ENCODE results near the gene SMAD2. TPM values are rescaled to one million over a fixed set of nuclear protein-coding genes. Genes with fewer than 3 reads are reported as not detected.

Gene SMAD2
- total RNA-seq, 1 experiment from 2014 or later = 121 TPM

GRCh38 chr18:47773931-47774330 lies 156.5 kb downstream of the SMAD2 start:
- WGBS (ENCODE audit: extremely low coverage, insufficient read length, low lambda C conversion rate) = no CpG with 5 or more reads among the region's 2 CpGs
- Histone ChIP-seq H4K5ac (ENCODE audit: insufficient read length, low read depth, low read length) (no peak overlapping the region), H3T11ph (ENCODE audit: low read length) (no peak overlapping the region), H2BK20ac (ENCODE audit: low read depth, low read length, poor library complexity, severe bottlenecking) (no peak overlapping the region), H3K9me3 (ENCODE audit: control insufficient read depth, low read depth, low read length) (no peaks in the 10 kb centered on the region), H2BK5ac (ENCODE audit: insufficient read length, low read length) (no peak overlapping the region), H3K27me3 (ENCODE audit: insufficient read depth, low read length) (no peaks in the 10 kb centered on the region), H3K4me2 (ENCODE audit: insufficient read depth, insufficient read length, low read length) (no peak overlapping the region), H3K4me1 (ENCODE audit: insufficient read depth, low read length) (no peaks in the 10 kb centered on the region), H3K56ac (ENCODE audit: insufficient read length, low read depth, low read length) (no peak overlapping the region), H2BK120ac (ENCODE audit: low read depth, low read length, poor library complexity, severe bottlenecking) (no peak overlapping the region), H2BK12ac (ENCODE audit: insufficient read length, low read depth, low read length) (no peak overlapping the region), H3K4ac (ENCODE audit: low read depth, low read length) (no peak overlapping the region), H3K23ac (ENCODE audit: insufficient read length, low read depth, low read length) (no peak overlapping the region), H2AFZ (ENCODE audit: low read length) (no peak overlapping the region), H2BK15ac (ENCODE audit: low read depth, low read length) (no peak overlapping the region), H2AK5ac (ENCODE audit: insufficient read length, low read length) (no peak overlapping the region), H3K14ac (ENCODE audit: insufficient read depth, low read length) (no peak overlapping the region), H3K27ac (ENCODE audit: insufficient read length, low read depth, low read length) (no peak overlapping the region), H3K23me2 (ENCODE audit: insufficient read length, low read depth, low read length, poor library complexity, severe bottlenecking) (no peaks in the 10 kb centered on the region), H3K18ac (ENCODE audit: insufficient read length, low read depth, low read length) (no peak overlapping the region), H3K79me1 (ENCODE audit: insufficient read depth, low read depth, low read length, poor library complexity, severe bottlenecking) (no peaks in the 10 kb centered on the region), H3K79me2 (ENCODE audit: insufficient read depth, low read length) (no peaks in the 10 kb centered on the region), H3K9ac (ENCODE audit: extremely low read depth, insufficient read length, low read length) (no peak overlapping the region), H4K8ac (replicated peaks; ENCODE audit: insufficient read length, low read depth, low read length) (no peak overlapping the region), H4K20me1 (ENCODE audit: control insufficient read depth, insufficient read depth, insufficient read length) (no peaks in the 10 kb centered on the region), H4K91ac (ENCODE audit: insufficient read length, low read depth, low read length) (no peak overlapping the region)
- DNase-seq = no peak
- no peaks in the 10 kb centered on the region for H3K36me3 Mint-ChIP-seq (ENCODE audit: insufficient read depth in 1 of 3, low read depth in 3 of 3)
- H3K27me3 Mint-ChIP-seq (ENCODE audit: low read depth) = no peaks in the 10 kb centered on the region; the same call in none of the 2 replicates
- H3K9me3 Mint-ChIP-seq = no peaks in the 10 kb centered on the region
- TF ChIP-seq, protein P1, sequence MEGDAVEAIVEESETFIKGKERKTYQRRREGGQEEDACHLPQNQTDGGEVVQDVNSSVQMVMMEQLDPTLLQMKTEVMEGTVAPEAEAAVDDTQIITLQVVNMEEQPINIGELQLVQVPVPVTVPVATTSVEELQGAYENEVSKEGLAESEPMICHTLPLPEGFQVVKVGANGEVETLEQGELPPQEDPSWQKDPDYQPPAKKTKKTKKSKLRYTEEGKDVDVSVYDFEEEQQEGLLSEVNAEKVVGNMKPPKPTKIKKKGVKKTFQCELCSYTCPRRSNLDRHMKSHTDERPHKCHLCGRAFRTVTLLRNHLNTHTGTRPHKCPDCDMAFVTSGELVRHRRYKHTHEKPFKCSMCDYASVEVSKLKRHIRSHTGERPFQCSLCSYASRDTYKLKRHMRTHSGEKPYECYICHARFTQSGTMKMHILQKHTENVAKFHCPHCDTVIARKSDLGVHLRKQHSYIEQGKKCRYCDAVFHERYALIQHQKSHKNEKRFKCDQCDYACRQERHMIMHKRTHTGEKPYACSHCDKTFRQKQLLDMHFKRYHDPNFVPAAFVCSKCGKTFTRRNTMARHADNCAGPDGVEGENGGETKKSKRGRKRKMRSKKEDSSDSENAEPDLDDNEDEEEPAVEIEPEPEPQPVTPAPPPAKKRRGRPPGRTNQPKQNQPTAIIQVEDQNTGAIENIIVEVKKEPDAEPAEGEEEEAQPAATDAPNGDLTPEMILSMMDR (conservative IDR thresholded peaks at IDR 0.05) = no peak
- H3K27ac Mint-ChIP-seq = no peak overlapping the region
- H3K4me1 Mint-ChIP-seq = 0 out of 4 replicates have a peak, but pooled peaks cover 0 to 2% of the 10 kb centered on the region in 2 experiments
- no peak overlapping the region for H3K4me3 Mint-ChIP-seq

Data from H9 (cell line).